SK-N-SH treated with all-trans-retinoic acid at 6 μM for 48 hours (cell line): ENCODE measurements around the gene XPOT.
"Not testable (repeated sequence)": the region's sequence is repeated elsewhere in the genome, so short reads cannot be mapped to it uniquely, and the experiment has no call there.

Source experiments
- ATAC-seq: fragments of 200-7000 bp; cut with Tn5 transposase; 3 replicates; pipeline ENCODE4 v1.9.1; 2020; ENCODE audit warnings: mild to moderate bottlenecking, moderate library complexity
- ARNTL ChIP-seq: fragments of 450-650 bp; formaldehyde crosslinking; IDR thresholded peaks from 2 replicates; pipeline ENCODE4 v1.5.0; 2020; ENCODE audit warnings: low read depth, mild to moderate bottlenecking, moderate library complexity, borderline replicate concordance
- BACH2 ChIP-seq: fragments of 250-450 bp; sonication (Bioruptor Pico); IDR thresholded peaks from 2 replicates; pipeline ENCODE4 v1.9.0; 2021; ENCODE audit warnings: mild to moderate bottlenecking, borderline replicate concordance
- CSDC2 ChIP-seq: fragments of 250-450 bp; sonication (Bioruptor Pico); IDR thresholded peaks from 2 replicates; pipeline ENCODE4 v1.5.0; 2020; ENCODE audit warnings: mild to moderate bottlenecking, moderate library complexity
- ESRRG ChIP-seq: fragments of 250-450 bp; sonication (Bioruptor Pico); IDR thresholded peaks from 2 replicates; pipeline ENCODE4 v1.6.1; 2021; ENCODE audit warnings: mild to moderate bottlenecking
- GLIS3 ChIP-seq: fragments of 250-450 bp; sonication (Bioruptor Pico); IDR thresholded peaks from 2 replicates; pipeline ENCODE4 v1.5.0; 2020; ENCODE audit warnings: mild to moderate bottlenecking, moderate library complexity
- ISL1 ChIP-seq: fragments of 250-450 bp; sonication (Bioruptor Pico); IDR thresholded peaks from 2 replicates; pipeline ENCODE4 v2.1.2; 2022; ENCODE audit warnings: mild to moderate bottlenecking, moderate library complexity
- OSR1 ChIP-seq: fragments of 250-450 bp; sonication (Bioruptor Pico); IDR thresholded peaks from 2 replicates; pipeline ENCODE4 v1.8.0; 2022; ENCODE audit warnings: moderate library complexity, mild to moderate bottlenecking, inconsistent platforms
- PPARA ChIP-seq: fragments of 250-450 bp; sonication (Bioruptor Pico); IDR thresholded peaks from 2 replicates; pipeline ENCODE4 v1.5.0; 2020; ENCODE audit warnings: mild to moderate bottlenecking, borderline replicate concordance
- RARB ChIP-seq: fragments of 250-450 bp; sonication (Bioruptor Pico); IDR thresholded peaks from 2 replicates; pipeline ENCODE4 v1.8.0; 2021; ENCODE audit warnings: mild to moderate bottlenecking, moderate library complexity
- SNAI2 ChIP-seq: fragments of 250-450 bp; sonication (Bioruptor Pico); IDR thresholded peaks from 2 replicates; pipeline ENCODE4 v1.5.0; 2020; ENCODE audit warnings: mild to moderate bottlenecking, moderate library complexity
- TCF4 ChIP-seq: fragments of 250-450 bp; sonication (Bioruptor Pico); IDR thresholded peaks from 2 replicates; pipeline ENCODE4 v1.8.0; 2021; ENCODE audit warnings: mild to moderate bottlenecking, moderate library complexity, borderline replicate concordance
- TOX ChIP-seq: fragments of 250-450 bp; sonication (Bioruptor Pico); IDR thresholded peaks from 2 replicates; pipeline ENCODE4 v1.8.0; 2021; ENCODE audit warnings: mild to moderate bottlenecking, moderate library complexity, borderline replicate concordance
- ZC3H10 ChIP-seq: fragments of 250-450 bp; sonication (Bioruptor Pico); IDR thresholded peaks from 2 replicates; pipeline ENCODE4 v1.5.1; 2021; ENCODE audit warnings: mild to moderate bottlenecking, moderate library complexity
- ZFP3 ChIP-seq: fragments of 250-450 bp; sonication (Bioruptor Pico); IDR thresholded peaks from 2 replicates; pipeline ENCODE4 v1.5.0; 2020; ENCODE audit warnings: mild to moderate bottlenecking, moderate library complexity
- ZFP30 ChIP-seq: fragments of 450-650 bp; formaldehyde crosslinking; IDR thresholded peaks from 2 replicates; pipeline ENCODE4 v1.5.0; 2022; ENCODE audit warnings: mild to moderate bottlenecking, moderate library complexity
- ZNF565 ChIP-seq: fragments of 450-650 bp; formaldehyde crosslinking; conservative IDR thresholded peaks from 2 replicates; pipeline ENCODE4 v1.5.0; 2020; ENCODE audit warnings: low read depth, mild to moderate bottlenecking, moderate library complexity
- ZNF70 ChIP-seq: fragments of 450-650 bp; formaldehyde crosslinking; IDR thresholded peaks from 2 replicates; pipeline ENCODE4 v1.5.0; 2020; ENCODE audit warnings: mild to moderate bottlenecking, moderate library complexity
- TF ChIP-seq, protein P1 (sequence below): fragments of 250-450 bp; sonication (Bioruptor Pico); IDR thresholded peaks from 2 replicates; pipeline ENCODE4 v1.8.0; 2020; ENCODE audit warnings: mild to moderate bottlenecking, moderate library complexity, borderline replicate concordance
- TF ChIP-seq, protein P2 (sequence below): fragments of 250-450 bp; sonication (Bioruptor Pico); IDR thresholded peaks from 2 replicates; pipeline ENCODE4 v1.8.0; 2021; ENCODE audit warnings: low read depth, mild to moderate bottlenecking, moderate library complexity, borderline replicate concordance
- TF ChIP-seq, protein P3 (sequence below): fragments of 250-450 bp; sonication (Bioruptor Pico); IDR thresholded peaks from 2 replicates; pipeline ENCODE4 v1.5.1; 2021; ENCODE audit warnings: mild to moderate bottlenecking, moderate library complexity
- TF ChIP-seq, protein P4 (sequence below): fragments of 250-450 bp; sonication (Bioruptor Pico); IDR thresholded peaks from 2 replicates; pipeline ENCODE4 v1.5.0; 2020; ENCODE audit warnings: mild to moderate bottlenecking, moderate library complexity

The XPOT gene, protein sequence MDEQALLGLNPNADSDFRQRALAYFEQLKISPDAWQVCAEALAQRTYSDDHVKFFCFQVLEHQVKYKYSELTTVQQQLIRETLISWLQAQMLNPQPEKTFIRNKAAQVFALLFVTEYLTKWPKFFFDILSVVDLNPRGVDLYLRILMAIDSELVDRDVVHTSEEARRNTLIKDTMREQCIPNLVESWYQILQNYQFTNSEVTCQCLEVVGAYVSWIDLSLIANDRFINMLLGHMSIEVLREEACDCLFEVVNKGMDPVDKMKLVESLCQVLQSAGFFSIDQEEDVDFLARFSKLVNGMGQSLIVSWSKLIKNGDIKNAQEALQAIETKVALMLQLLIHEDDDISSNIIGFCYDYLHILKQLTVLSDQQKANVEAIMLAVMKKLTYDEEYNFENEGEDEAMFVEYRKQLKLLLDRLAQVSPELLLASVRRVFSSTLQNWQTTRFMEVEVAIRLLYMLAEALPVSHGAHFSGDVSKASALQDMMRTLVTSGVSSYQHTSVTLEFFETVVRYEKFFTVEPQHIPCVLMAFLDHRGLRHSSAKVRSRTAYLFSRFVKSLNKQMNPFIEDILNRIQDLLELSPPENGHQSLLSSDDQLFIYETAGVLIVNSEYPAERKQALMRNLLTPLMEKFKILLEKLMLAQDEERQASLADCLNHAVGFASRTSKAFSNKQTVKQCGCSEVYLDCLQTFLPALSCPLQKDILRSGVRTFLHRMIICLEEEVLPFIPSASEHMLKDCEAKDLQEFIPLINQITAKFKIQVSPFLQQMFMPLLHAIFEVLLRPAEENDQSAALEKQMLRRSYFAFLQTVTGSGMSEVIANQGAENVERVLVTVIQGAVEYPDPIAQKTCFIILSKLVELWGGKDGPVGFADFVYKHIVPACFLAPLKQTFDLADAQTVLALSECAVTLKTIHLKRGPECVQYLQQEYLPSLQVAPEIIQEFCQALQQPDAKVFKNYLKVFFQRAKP

DNA sequence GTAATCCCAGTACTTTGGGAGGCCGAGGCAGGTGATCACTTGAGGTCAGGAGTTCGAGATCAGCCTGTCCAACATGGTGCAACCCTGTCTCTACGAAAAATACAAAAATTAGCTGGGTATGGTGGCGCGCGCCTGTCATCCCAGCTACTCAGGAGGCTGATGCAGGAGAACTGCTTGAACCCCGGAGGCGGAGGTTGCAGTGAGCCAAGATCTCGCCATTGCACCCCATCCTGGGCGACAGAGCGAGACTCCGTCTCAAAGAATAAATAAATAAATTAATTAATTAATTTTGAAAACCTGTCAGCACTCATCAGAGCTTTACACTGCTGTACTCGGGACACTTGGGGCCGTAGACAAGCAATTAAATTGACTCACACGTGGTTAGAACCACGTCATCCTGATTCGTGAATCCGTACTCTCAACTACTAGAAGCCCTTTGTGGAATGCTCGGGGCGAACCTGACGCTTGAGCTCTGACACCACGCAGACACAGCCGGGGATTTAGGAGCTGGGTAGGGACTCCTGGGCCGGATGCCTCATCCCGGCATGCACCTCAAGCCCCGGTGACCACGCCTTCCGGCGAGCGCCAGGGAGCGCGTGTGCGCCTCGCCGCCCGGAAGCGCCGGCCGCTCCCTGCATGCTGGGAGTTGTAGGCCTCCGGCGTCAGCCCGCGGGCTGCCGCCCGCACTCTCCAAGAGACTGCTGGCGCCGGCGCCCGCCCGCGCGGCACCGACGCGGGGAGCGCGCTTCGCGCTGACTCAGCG, at the start of gene XPOT:
TSS of gene XPOT (plus strand) at position 686 of the 763 bp plus-strand sequence. CDS start 5,644 bp downstream, outside the sequence.
- TF ChIP-seq, protein P1, sequence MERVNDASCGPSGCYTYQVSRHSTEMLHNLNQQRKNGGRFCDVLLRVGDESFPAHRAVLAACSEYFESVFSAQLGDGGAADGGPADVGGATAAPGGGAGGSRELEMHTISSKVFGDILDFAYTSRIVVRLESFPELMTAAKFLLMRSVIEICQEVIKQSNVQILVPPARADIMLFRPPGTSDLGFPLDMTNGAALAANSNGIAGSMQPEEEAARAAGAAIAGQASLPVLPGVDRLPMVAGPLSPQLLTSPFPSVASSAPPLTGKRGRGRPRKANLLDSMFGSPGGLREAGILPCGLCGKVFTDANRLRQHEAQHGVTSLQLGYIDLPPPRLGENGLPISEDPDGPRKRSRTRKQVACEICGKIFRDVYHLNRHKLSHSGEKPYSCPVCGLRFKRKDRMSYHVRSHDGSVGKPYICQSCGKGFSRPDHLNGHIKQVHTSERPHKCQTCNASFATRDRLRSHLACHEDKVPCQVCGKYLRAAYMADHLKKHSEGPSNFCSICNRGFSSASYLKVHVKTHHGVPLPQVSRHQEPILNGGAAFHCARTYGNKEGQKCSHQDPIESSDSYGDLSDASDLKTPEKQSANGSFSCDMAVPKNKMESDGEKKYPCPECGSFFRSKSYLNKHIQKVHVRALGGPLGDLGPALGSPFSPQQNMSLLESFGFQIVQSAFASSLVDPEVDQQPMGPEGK, result no peak
- TF ChIP-seq, protein P2, sequence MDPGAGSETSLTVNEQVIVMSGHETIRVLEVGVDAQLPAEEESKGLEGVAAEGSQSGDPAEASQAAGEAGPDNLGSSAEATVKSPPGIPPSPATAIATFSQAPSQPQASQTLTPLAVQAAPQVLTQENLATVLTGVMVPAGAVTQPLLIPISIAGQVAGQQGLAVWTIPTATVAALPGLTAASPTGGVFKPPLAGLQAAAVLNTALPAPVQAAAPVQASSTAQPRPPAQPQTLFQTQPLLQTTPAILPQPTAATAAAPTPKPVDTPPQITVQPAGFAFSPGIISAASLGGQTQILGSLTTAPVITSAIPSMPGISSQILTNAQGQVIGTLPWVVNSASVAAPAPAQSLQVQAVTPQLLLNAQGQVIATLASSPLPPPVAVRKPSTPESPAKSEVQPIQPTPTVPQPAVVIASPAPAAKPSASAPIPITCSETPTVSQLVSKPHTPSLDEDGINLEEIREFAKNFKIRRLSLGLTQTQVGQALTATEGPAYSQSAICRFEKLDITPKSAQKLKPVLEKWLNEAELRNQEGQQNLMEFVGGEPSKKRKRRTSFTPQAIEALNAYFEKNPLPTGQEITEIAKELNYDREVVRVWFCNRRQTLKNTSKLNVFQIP (CRISPR knock-in tag), result no peak
- TF ChIP-seq GLIS3 (CRISPR knock-in tag), result no peak
- no peak for TF ChIP-seq TCF4 (CRISPR knock-in tag)
- no peak for TF ChIP-seq ZNF565 (CRISPR knock-in tag)
- no peak for TF ChIP-seq ESRRG (CRISPR knock-in tag)
- TF ChIP-seq ISL1, result no peak
- TF ChIP-seq PPARA, result no peak
- no peak for TF ChIP-seq RARB
- TF ChIP-seq SNAI2 (CRISPR knock-in tag), result no peak
- no peak for TF ChIP-seq ZFP30 (CRISPR knock-in tag)
- TF ChIP-seq, protein P3, sequence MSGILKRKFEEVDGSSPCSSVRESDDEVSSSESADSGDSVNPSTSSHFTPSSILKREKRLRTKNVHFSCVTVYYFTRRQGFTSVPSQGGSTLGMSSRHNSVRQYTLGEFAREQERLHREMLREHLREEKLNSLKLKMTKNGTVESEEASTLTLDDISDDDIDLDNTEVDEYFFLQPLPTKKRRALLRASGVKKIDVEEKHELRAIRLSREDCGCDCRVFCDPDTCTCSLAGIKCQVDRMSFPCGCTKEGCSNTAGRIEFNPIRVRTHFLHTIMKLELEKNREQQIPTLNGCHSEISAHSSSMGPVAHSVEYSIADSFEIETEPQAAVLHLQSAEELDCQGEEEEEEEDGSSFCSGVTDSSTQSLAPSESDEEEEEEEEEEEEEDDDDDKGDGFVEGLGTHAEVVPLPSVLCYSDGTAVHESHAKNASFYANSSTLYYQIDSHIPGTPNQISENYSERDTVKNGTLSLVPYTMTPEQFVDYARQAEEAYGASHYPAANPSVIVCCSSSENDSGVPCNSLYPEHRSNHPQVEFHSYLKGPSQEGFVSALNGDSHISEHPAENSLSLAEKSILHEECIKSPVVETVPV (CRISPR knock-in tag), result no peak
- ATAC-seq, result peak; percentile 93

DNA sequence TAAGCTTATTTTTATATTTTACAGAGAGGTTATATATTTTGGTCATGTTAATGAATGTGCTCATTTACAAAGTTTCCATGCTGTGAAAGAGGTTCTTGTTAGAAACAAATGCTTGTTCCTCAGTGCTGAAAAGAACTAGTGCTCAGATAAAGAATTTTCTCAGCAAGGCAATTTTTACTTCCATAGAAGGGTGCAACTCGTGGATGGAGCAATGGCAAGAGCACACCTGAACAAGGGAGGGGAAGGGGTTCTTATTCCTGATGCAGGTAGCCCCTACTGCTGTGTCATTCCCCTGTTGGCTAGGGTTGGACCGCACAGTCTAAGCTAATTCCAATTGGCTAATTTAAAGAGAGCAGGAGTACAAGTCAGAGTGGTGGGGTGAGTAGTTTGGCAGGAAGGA, 48.0 kb upstream of the XPOT start:
- ATAC-seq, result not testable (repeated sequence)

DNA sequence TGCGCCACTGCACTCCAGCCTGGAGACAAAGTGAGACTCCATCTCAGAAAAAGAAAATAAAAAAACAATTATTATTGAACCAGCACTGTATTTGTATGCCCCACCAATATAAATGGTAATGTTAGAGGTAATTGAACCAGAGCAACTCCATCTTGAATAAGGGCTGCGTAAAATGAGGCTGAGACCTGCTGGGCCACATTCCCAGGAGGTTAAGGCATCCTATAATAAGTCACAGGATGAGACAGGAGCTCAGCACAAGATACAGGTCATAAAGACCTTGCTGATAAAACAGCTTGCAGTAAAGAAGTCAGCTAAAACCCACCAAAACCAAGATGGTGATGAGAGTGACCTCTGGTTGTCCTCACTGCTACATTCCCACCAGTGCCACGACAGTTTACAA, 43.0 kb upstream of the XPOT start:
- not testable (repeated sequence) for ATAC-seq

DNA sequence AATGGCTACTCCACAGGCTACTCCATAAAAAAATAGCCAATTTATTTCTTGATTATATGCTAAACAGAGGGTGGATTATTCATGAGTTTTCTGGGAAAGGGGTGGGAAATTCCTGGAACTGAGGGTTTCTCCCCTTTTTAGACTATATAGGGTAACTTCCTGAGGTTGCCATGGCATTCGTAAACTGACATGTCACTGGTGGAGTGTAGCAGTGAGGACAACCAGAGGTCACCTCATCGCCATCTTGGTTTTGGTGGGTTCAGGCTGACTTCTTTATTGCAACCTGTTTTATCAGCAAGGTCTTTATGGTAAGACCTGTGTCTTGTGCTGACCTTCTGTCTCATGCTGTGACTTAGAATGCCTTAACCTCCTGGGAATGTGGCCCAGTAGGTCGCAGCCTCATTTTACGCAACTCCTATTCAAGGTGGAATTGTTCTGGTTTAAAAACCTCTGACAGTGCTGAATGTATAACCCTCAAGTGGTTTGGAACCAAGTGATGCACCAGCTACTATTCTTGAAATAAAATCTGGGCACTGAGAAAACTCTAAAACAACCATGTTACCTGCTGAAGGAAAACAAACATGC, 41.4 kb upstream of the XPOT start:
- TF ChIP-seq ARNTL (CRISPR knock-in tag), result no peak
- TF ChIP-seq BACH2 (CRISPR knock-in tag), result no peak
- TF ChIP-seq TOX (CRISPR knock-in tag), result no peak
- TF ChIP-seq, protein P1, result no peak
- TF ChIP-seq PPARA, result no peak
- TF ChIP-seq ZNF70 (CRISPR knock-in tag), result no peak
- TF ChIP-seq RARB, result no peak
- TF ChIP-seq, protein P4, sequence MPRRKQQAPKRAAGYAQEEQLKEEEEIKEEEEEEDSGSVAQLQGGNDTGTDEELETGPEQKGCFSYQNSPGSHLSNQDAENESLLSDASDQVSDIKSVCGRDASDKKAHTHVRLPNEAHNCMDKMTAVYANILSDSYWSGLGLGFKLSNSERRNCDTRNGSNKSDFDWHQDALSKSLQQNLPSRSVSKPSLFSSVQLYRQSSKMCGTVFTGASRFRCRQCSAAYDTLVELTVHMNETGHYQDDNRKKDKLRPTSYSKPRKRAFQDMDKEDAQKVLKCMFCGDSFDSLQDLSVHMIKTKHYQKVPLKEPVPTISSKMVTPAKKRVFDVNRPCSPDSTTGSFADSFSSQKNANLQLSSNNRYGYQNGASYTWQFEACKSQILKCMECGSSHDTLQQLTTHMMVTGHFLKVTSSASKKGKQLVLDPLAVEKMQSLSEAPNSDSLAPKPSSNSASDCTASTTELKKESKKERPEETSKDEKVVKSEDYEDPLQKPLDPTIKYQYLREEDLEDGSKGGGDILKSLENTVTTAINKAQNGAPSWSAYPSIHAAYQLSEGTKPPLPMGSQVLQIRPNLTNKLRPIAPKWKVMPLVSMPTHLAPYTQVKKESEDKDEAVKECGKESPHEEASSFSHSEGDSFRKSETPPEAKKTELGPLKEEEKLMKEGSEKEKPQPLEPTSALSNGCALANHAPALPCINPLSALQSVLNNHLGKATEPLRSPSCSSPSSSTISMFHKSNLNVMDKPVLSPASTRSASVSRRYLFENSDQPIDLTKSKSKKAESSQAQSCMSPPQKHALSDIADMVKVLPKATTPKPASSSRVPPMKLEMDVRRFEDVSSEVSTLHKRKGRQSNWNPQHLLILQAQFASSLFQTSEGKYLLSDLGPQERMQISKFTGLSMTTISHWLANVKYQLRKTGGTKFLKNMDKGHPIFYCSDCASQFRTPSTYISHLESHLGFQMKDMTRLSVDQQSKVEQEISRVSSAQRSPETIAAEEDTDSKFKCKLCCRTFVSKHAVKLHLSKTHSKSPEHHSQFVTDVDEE (CRISPR knock-in tag), result no peak
- no peak for TF ChIP-seq ZNF565 (CRISPR knock-in tag)
- no peak for TF ChIP-seq ZFP3 (CRISPR knock-in tag)
- no peak for TF ChIP-seq OSR1 (CRISPR knock-in tag)
- no peak for TF ChIP-seq TCF4 (CRISPR knock-in tag)
- TF ChIP-seq ISL1, result no peak
- no peak for TF ChIP-seq CSDC2 (CRISPR knock-in tag)
- TF ChIP-seq ZC3H10 (CRISPR knock-in tag), result no peak
- TF ChIP-seq, protein P3 (CRISPR knock-in tag), result no peak
- no peak for ATAC-seq
